Measurements from ENCODE around the gene MEIOB.

GRCh38 chr16:1818204-1818872 is 53.6 kb downstream of the MEIOB start:
- TF ChIP-seq ZNF324 (tag by site-specific recombination; IDR thresholded peaks at IDR 0.05) = no peak
- no peak for TF ChIP-seq ZNF221 (tag by site-specific recombination; IDR thresholded peaks at IDR 0.05; ENCODE audit: borderline replicate concordance)
- TF ChIP-seq ZNF155 (tag by site-specific recombination; IDR thresholded peaks at IDR 0.05) = no peak
- no peak for TF ChIP-seq CTCF (tag by site-specific recombination; IDR thresholded peaks at IDR 0.05)
- no peak for TF ChIP-seq ZNF37A (tag by site-specific recombination; IDR thresholded peaks at IDR 0.05)
- no peak for TF ChIP-seq ZNF280D (tag by site-specific recombination; IDR thresholded peaks at IDR 0.05)
- TF ChIP-seq MZF1 (tag by site-specific recombination; IDR thresholded peaks at IDR 0.05; ENCODE audit: borderline replicate concordance) = no peak
- no peak for TF ChIP-seq ZIC2 (tag by site-specific recombination; IDR thresholded peaks at IDR 0.05)
- TF ChIP-seq ZNF610 (tag by site-specific recombination; IDR thresholded peaks at IDR 0.05; ENCODE audit: borderline replicate concordance) = no peak
- TF ChIP-seq ZNF510 (tag by site-specific recombination; IDR thresholded peaks at IDR 0.05; ENCODE audit: insufficient replicate concordance) = no peak
